HepG2 (cell line): ENCODE results near the gene SLC50A1. TPM values are rescaled to one million over a fixed set of nuclear protein-coding genes. Genes with fewer than 3 reads are reported as not detected.
A peak's percentile ranks its signal among the peaks of the same experiment; 100 is the strongest.

Source experiments
- ATAC-seq: fragments of 200-7000 bp; cut with Tn5 transposase; 3 replicates; pipeline ENCODE4 v1.9.1; 2020; ENCODE audit warnings: mild to moderate bottlenecking, moderate library complexity
- BruUV-seq: library from RNA; stranded (reverse); fragments of 400-500 nt; replicated peaks from 2 replicates; lab custom pipeline; 2021; lab: Mats Ljungman, UMichigan
- CTCF ChIA-PET: fragments of 300-600 bp; formaldehyde crosslinking; extraction: SDS; loops from one replicate; lab custom pipeline; 2021; ENCODE audit warnings: low total read pairs, inconsistent platforms, low intra/inter-chr PET ratio; lab: Yijun Ruan, JAX
- POLR2A ChIA-PET: fragments of 350-600 bp; sonication (Branson Sonifier 250); formaldehyde crosslinking; loops from one replicate; lab custom pipeline; 2020; ENCODE audit warnings: antibody characterized with exemption, inconsistent platforms; lab: Yijun Ruan, JAX
- DNase-seq: peaks from one replicate; pipeline ENCODE4 v3.0.0-alpha.2; 2015; ENCODE audit warnings: low spot score
- FAIRE-seq: peaks from 3 replicates; lab custom pipeline; 2011; peaks lifted over from hg19 to GRCh38; lab: Jason Lieb, UNC
- H2AFZ ChIP-seq: one replicate; pipeline ENCODE4 v1.6.1; 2011; ENCODE audit warnings: low read length, inconsistent platforms
- H3K27ac ChIP-seq: fragments of 300-600 bp; 3 replicates; pipeline ENCODE4 v1.8.0; 2011; ENCODE audit warnings: mixed run types, mild to moderate bottlenecking, mixed read lengths, low read length, inconsistent platforms; ENCODE audit not compliant: insufficient read depth; ENCODE audit errors: extremely low read length
- H3K27me3 ChIP-seq, 2 experiments: fragments of 200-600 bp in 1 of 2; 2 replicates in 1 of 2; 3 replicates in 1 of 2; pipeline versions ENCODE4 v1.6.0 to v1.8.0; 2011; ENCODE audit warnings: low read length in 2 of 2, mild to moderate bottlenecking in 2 of 2, moderate library complexity in 2 of 2, inconsistent platforms in 1 of 2; ENCODE audit not compliant: insufficient read depth in 2 of 2, control insufficient read depth in 1 of 2
- H3K36me3 ChIP-seq, 2 experiments: fragments of 200-600 bp in 1 of 2; replicated peaks in 1 of 2; 2 replicates in 1 of 2; 3 replicates in 1 of 2; pipeline versions ENCODE4 v1.5.1 to v1.8.0; 2011; ENCODE audit warnings: low read length in 2 of 2, inconsistent platforms in 1 of 2; ENCODE audit not compliant: insufficient read depth in 2 of 2, control insufficient read depth in 1 of 2
- H3K4me1 ChIP-seq: 2 replicates; pipeline ENCODE4 v1.5.1; 2012; ENCODE audit warnings: low read length, inconsistent platforms; ENCODE audit not compliant: insufficient read depth
- H3K4me2 ChIP-seq: 2 replicates; pipeline ENCODE4 v1.6.0; 2011; ENCODE audit warnings: low read depth, low read length, inconsistent platforms
- H3K4me3 ChIP-seq, 3 experiments: fragments of 200-600 bp in 1 of 3; sonication (generic), shearing (Covaris generic) in 1 of 3; replicated peaks in 1 of 3; 2 replicates each; pipeline ENCODE4 v1.5.1; 2011 to 2016; ENCODE audit warnings: low read length in 3 of 3, inconsistent platforms in 2 of 3, low read depth in 2 of 3, mild to moderate bottlenecking in 2 of 3, control low read depth in 1 of 3, mixed read lengths in 1 of 3; ENCODE audit not compliant: insufficient read depth in 1 of 3
- H3K79me2 ChIP-seq: one replicate; pipeline ENCODE4 v1.6.1; 2011; ENCODE audit warnings: low read length, inconsistent platforms; ENCODE audit not compliant: insufficient read depth
- H3K9ac ChIP-seq: 2 replicates; pipeline ENCODE4 v1.6.0; 2011; ENCODE audit warnings: mild to moderate bottlenecking, low read depth, low read length, inconsistent platforms; ENCODE audit not compliant: insufficient read depth
- H3K9me3 ChIP-seq: 2 replicates; pipeline ENCODE4 v1.5.1; 2012; ENCODE audit warnings: mild to moderate bottlenecking, low read length
- H4K20me1 ChIP-seq: 2 replicates; pipeline ENCODE4 v1.6.0; 2011; ENCODE audit warnings: inconsistent platforms, mild to moderate bottlenecking, low read length, moderate library complexity; ENCODE audit not compliant: insufficient read depth
- AGO2 ChIP-seq: fragments of 200-400 bp; formaldehyde crosslinking; optimal IDR thresholded peaks from 2 replicates; pipeline ENCODE3; 2017; ENCODE audit warnings: mild to moderate bottlenecking, low read depth, low read length, moderate library complexity
- ATM ChIP-seq: fragments of 450-650 bp; IDR thresholded peaks from 2 replicates; pipeline ENCODE4 v1.7.1; 2017; ENCODE audit warnings: mild to moderate bottlenecking, borderline replicate concordance
- ERF ChIP-seq: IDR thresholded peaks from 2 replicates; pipeline ENCODE4 v1.6.1; 2018; ENCODE audit warnings: missing biosample characterization, missing genetic modification reagents
- HIC2 ChIP-seq: sonication (generic); formaldehyde crosslinking; IDR thresholded peaks from 2 replicates; pipeline ENCODE4 v1.9.0; 2022; ENCODE audit warnings: low read depth, missing genetic modification reagents
- KLF6 ChIP-seq: IDR thresholded peaks from 2 replicates; pipeline ENCODE4 v1.8.0; 2016; ENCODE audit warnings: missing biosample characterization, missing genetic modification reagents
- MATR3 ChIP-seq: sonication (generic); formaldehyde crosslinking; IDR thresholded peaks from 2 replicates; pipeline ENCODE4 v1.4.0; 2020; ENCODE audit warnings: missing genetic modification reagents
- NAIF1 ChIP-seq: sonication (generic); formaldehyde crosslinking; IDR thresholded peaks from 2 replicates; pipeline ENCODE4 v1.5.0; 2020; ENCODE audit warnings: mild to moderate bottlenecking, missing genetic modification reagents, borderline replicate concordance
- NKX3-1 ChIP-seq: sonication (generic); formaldehyde crosslinking; IDR thresholded peaks from 2 replicates; pipeline ENCODE4 v1.5.0; 2020; ENCODE audit warnings: missing genetic modification reagents
- PAXIP1 ChIP-seq: sonication (generic); formaldehyde crosslinking; conservative IDR thresholded peaks from 2 replicates; pipeline ENCODE4 v1.4.0; 2020; ENCODE audit warnings: mild to moderate bottlenecking, missing genetic modification reagents, moderate library complexity
- REST ChIP-seq, 2 experiments: IDR thresholded peaks; 2 replicates each; pipeline ENCODE4 v1.6.1; 2011 to 2012; ENCODE audit warnings: low read length in 2 of 2, borderline replicate concordance in 1 of 2, low read depth in 1 of 2, mild to moderate bottlenecking in 1 of 2, moderate library complexity in 1 of 2
- SNRNP70 ChIP-seq: fragments of 200-400 bp; formaldehyde crosslinking; IDR thresholded peaks from 2 replicates; pipeline ENCODE4 v1.6.1; 2017; ENCODE audit warnings: mild to moderate bottlenecking, low read depth, low read length, moderate library complexity
- ZBTB7B ChIP-seq: sonication (generic); formaldehyde crosslinking; IDR thresholded peaks from 2 replicates; pipeline ENCODE4 v1.4.0; 2020; ENCODE audit warnings: missing genetic modification reagents
- ZNF138 ChIP-seq: sonication (generic); formaldehyde crosslinking; IDR thresholded peaks from 2 replicates; pipeline ENCODE4 v1.5.0; 2020; ENCODE audit warnings: mild to moderate bottlenecking, low read depth, missing genetic modification reagents
- ZNF275 ChIP-seq: sonication (generic); formaldehyde crosslinking; IDR thresholded peaks from 2 replicates; pipeline ENCODE4 v1.8.0; 2022; ENCODE audit warnings: missing genetic modification reagents, mild to moderate bottlenecking, inconsistent platforms, borderline replicate concordance
- WGBS: methylation state at CpG from one replicate; pipeline ENCODE4 v1.1.6; 2017; ENCODE audit warnings: low lambda C conversion rate; 5-methylcytosine and 5-hydroxymethylcytosine counted together
- in situ Hi-C: cut with HindIII; loops from 2 replicates; pipeline ENCODE4 v1.10.0; 2017; ENCODE audit warnings: low pct_unique_long_range_greater_than_20kb; ENCODE audit not compliant: extremely low pct_ligation_motif_present
- intact Hi-C: fragments of 100-400 bp; cut with micrococcal nuclease; formaldehyde crosslinking; loops from one replicate; pipeline ENCODE4 v1.10.0; 2022; ENCODE audit not compliant: unreplicated experiment
- polyA plus RNA-seq, 8 experiments: library from polyadenylated mRNA; depleted of rRNA in 3 of 8; stranded (reverse) in 7 of 8; unstranded in 1 of 8; fragments of >200 nt; fragmentation: Illumina TruSeq in 4 of 8; extraction: Trizol in 4 of 8; gene quantifications; 2 replicates each; pipeline versions ENCODE4 v1.2.1 to v1.2.3, GENCODE V29; 2011 to 2016; ENCODE audit warnings: low read depth in 4 of 8, missing spikeins in 1 of 8, mixed read lengths in 1 of 8; ENCODE audit not compliant: insufficient read depth in 1 of 8
- total RNA-seq, 5 experiments: library from RNA; depleted of rRNA; stranded (reverse); fragments of >200 nt; fragmentation: Illumina TruSeq; extraction: Trizol; gene quantifications; 2 replicates each; pipeline ENCODE4 v1.2.3, GENCODE V29; 2016; ENCODE audit warnings: low read depth in 1 of 5

SLC50A1 gene
- total and polyA plus RNA-seq, 2 of the 13 experiments (the other 11 are each of a cell fraction or from before 2014, with no cell fraction given), result 22.5 to 46.8 TPM

GRCh38 chr1:155136748-155137147 lies 1.1 kb downstream of the SLC50A1 start:
- Histone ChIP-seq H3K27ac (peak overlapping the region; percentile 51), H3K4me1 (peaks cover 77% of the 10 kb centered on the region), H3K36me3 (peaks cover 13 to 33% of the 10 kb centered on the region in 2 experiments), H3K4me3 (peak overlapping the region; percentile 21 to 66 (median 38); a peak in 5 of 6 replicates), H3K79me2 (peaks cover 42% of the 10 kb centered on the region), H4K20me1 (peaks cover 34% of the 10 kb centered on the region), H3K9ac (peak overlapping the region; percentile 53; the same call in 1 of the 2 replicates), H3K9me3 (no peaks in the 10 kb centered on the region), H3K4me2 (peak overlapping the region; percentile 89), H2AFZ (no peak overlapping the region), H3K27me3 (no peaks in the 10 kb centered on the region; a peak in 1 of 5 replicates)
- no peak for FAIRE-seq
- no peak for DNase-seq
- CTCF ChIA-PET, result interaction anchor here (3.2 kb wide), 1 partner anchor 44 kb away, joined by 18 read pairs; no protein-coding TSS in a partner anchor
- no TSS peak for BruUV-seq
- WGBS, result 72% methylated on average over 6 of the region's 6 CpGs
- POLR2A ChIA-PET, result interaction anchor here (1.2 to 7.4 kb wide), 6 partner anchors 8 to 114 kb away, joined by 3 to 144 read pairs (median 14); partner anchors contain the start of genes EFNA1 and KRTCAP2
- in situ Hi-C loops (no loop called here), intact Hi-C loops (no loop called here)
- no peak for ATAC-seq
- TF ChIP-seq ZNF275 (0 out of 2 replicates have a peak, but pooled peaks have one; percentile 7), NKX3-1 (CRISPR knock-in tag) (no peak), MATR3 (CRISPR knock-in tag) (no peak), ERF (CRISPR knock-in tag) (no peak), SNRNP70 (no peak), REST (IDR thresholded peaks at IDR 0.05; ENCODE audit: borderline replicate concordance in 1 of 2, low read depth in 1 of 2, low read length in 2 of 2) (no peak), ZNF138 (CRISPR knock-in tag) (no peak), ZBTB7B (no peak), ATM (no peak), PAXIP1 (CRISPR knock-in tag) (no peak), NAIF1 (CRISPR knock-in tag) (no peak), HIC2 (no peak), KLF6 (CRISPR knock-in tag) (no peak), AGO2 (peak; percentile 13)
